ENCODE measurements around the gene RPF1.

GRCh38 chr1:84434081-84434769, 44.8 kb upstream of the RPF1 start:
- TF ChIP-seq CTCF (tag by site-specific recombination; IDR thresholded peaks at IDR 0.05) (no peak; the same call in 1 of the 2 replicates), TRIM28 (IDR thresholded peaks at IDR 0.05; ENCODE audit: borderline replicate concordance, low read length) (no peak), MYNN (tag by site-specific recombination; IDR thresholded peaks at IDR 0.05; ENCODE audit: borderline replicate concordance) (no peak), BCL11A (tag by site-specific recombination; IDR thresholded peaks at IDR 0.05; ENCODE audit: low read depth) (no peak), ZXDB (tag by site-specific recombination; IDR thresholded peaks at IDR 0.05) (no peak), ZNF394 (tag by site-specific recombination; IDR thresholded peaks at IDR 0.05; ENCODE audit: borderline replicate concordance) (no peak)
- TF ChIP-seq, protein P1, sequence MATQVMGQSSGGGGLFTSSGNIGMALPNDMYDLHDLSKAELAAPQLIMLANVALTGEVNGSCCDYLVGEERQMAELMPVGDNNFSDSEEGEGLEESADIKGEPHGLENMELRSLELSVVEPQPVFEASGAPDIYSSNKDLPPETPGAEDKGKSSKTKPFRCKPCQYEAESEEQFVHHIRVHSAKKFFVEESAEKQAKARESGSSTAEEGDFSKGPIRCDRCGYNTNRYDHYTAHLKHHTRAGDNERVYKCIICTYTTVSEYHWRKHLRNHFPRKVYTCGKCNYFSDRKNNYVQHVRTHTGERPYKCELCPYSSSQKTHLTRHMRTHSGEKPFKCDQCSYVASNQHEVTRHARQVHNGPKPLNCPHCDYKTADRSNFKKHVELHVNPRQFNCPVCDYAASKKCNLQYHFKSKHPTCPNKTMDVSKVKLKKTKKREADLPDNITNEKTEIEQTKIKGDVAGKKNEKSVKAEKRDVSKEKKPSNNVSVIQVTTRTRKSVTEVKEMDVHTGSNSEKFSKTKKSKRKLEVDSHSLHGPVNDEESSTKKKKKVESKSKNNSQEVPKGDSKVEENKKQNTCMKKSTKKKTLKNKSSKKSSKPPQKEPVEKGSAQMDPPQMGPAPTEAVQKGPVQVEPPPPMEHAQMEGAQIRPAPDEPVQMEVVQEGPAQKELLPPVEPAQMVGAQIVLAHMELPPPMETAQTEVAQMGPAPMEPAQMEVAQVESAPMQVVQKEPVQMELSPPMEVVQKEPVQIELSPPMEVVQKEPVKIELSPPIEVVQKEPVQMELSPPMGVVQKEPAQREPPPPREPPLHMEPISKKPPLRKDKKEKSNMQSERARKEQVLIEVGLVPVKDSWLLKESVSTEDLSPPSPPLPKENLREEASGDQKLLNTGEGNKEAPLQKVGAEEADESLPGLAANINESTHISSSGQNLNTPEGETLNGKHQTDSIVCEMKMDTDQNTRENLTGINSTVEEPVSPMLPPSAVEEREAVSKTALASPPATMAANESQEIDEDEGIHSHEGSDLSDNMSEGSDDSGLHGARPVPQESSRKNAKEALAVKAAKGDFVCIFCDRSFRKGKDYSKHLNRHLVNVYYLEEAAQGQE (tag by site-specific recombination; IDR thresholded peaks at IDR 0.05) = no peak
- TF ChIP-seq, protein P2, sequence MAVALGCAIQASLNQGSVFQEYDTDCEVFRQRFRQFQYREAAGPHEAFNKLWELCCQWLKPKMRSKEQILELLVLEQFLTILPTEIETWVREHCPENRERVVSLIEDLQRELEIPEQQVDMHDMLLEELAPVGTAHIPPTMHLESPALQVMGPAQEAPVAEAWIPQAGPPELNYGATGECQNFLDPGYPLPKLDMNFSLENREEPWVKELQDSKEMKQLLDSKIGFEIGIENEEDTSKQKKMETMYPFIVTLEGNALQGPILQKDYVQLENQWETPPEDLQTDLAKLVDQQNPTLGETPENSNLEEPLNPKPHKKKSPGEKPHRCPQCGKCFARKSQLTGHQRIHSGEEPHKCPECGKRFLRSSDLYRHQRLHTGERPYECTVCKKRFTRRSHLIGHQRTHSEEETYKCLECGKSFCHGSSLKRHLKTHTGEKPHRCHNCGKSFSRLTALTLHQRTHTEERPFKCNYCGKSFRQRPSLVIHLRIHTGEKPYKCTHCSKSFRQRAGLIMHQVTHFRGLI (tag by site-specific recombination; IDR thresholded peaks at IDR 0.05) = no peak
